HG03139 (cell line): Measurements from ENCODE around the gene KLKB1.
"Not testable (repeated sequence)": the region's sequence is repeated elsewhere in the genome, so short reads cannot be mapped to it uniquely, and the experiment has no call there.

ENCODE experiments used
- ATAC-seq: cut with Tn5 transposase; IDR thresholded peaks from one replicate; pipeline ENCODE4 v1.9.1; 2021; ENCODE audit not compliant: unreplicated experiment

The KLKB1 gene

GRCh38 chr4:186226521-186227189 lies 652 bp upstream of the KLKB1 start:
- ATAC-seq = no peak

- ATAC-seq = no peak
These were observed 622 bp downstream of the KLKB1 start for GRCh38 chr4:186227744-186228513.

GRCh38 chr4:186228514-186228894 lies 1.2 kb downstream of the KLKB1 start:
- no peak for ATAC-seq

- ATAC-seq = no peak
These were observed 7.1 kb downstream of the KLKB1 start for GRCh38 chr4:186234367-186234766.

GRCh38 chr4:186236126-186236525 lies 8.8 kb downstream of the KLKB1 start:
- no peak for ATAC-seq

- no peak for ATAC-seq
These were observed 13.1 kb downstream of the KLKB1 start for GRCh38 chr4:186240452-186240847.

GRCh38 chr4:186240848-186241491 lies 13.7 kb downstream of the KLKB1 start:
- no peak for ATAC-seq

GRCh38 chr4:186241616-186242015 lies 14.3 kb downstream of the KLKB1 start:
- no peak for ATAC-seq

GRCh38 chr4:186242031-186242430 lies 14.7 kb downstream of the KLKB1 start:
- ATAC-seq = not testable (repeated sequence)

- no peak for ATAC-seq
These were observed 16.0 kb downstream of the KLKB1 start for GRCh38 chr4:186243331-186243730.

GRCh38 chr4:186244835-186245234 lies 17.5 kb downstream of the KLKB1 start:
- ATAC-seq = no peak

GRCh38 chr4:186247062-186247752 lies 19.9 kb downstream of the KLKB1 start:
- ATAC-seq = not testable (repeated sequence)

- no peak for ATAC-seq
These were observed 21.3 kb downstream of the KLKB1 start for GRCh38 chr4:186248643-186249042.

GRCh38 chr4:186249785-186250754 lies 22.8 kb downstream of the KLKB1 start:
- ATAC-seq = no peak

- no peak for ATAC-seq
These were observed 23.5 kb downstream of the KLKB1 start for GRCh38 chr4:186250760-186251159.

GRCh38 chr4:186255122-186255521 lies 27.8 kb downstream of the KLKB1 start:
- ATAC-seq = no peak

- ATAC-seq = no peak
These were observed 31.0 kb downstream of the KLKB1 start for GRCh38 chr4:186258216-186258811.

- no peak for ATAC-seq
These were observed 32.8 kb downstream of the KLKB1 start for GRCh38 chr4:186260117-186260503.

- no peak for ATAC-seq
These were observed 33.5 kb downstream of the KLKB1 start for GRCh38 chr4:186260504-186261448.
